Measurements from ENCODE around the gene ZSCAN10.

GRCh38 chr16:3075523-3075915 lies 23.6 kb downstream of the ZSCAN10 start:
- TF ChIP-seq TAF1 (IDR thresholded peaks at IDR 0.05; ENCODE audit: borderline replicate concordance, insufficient read depth, low read length) (no peak), POLR2AphosphoS5 (IDR thresholded peaks at IDR 0.05; ENCODE audit: low read depth, low read length) (no peak)

All from PFSK-1 (cell line).